ENCODE results near the gene KIF25. TPM values are rescaled to one million over a fixed set of nuclear protein-coding genes. Genes with fewer than 3 reads are reported as not detected.

Gene KIF25, protein sequence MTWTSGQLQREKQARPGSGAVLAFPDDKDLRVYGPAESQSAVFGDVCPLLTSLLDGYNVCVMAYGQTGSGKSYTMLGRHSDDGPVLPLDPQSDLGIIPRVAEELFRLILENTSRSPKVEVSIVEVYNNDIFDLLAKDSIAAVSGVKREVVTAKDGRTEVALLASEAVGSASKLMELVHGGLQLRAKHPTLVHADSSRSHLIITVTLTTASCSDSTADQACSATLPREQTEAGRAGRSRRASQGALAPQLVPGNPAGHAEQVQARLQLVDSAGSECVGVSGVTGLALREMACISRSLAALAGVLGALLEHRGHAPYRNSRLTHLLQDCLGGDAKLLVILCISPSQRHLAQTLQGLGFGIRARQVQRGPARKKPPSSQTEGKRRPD
- total RNA-seq = not detected in 2 replicates

GRCh38 chr6:167997642-167998041 lies at the start of gene KIF25:
Gene KIF25, plus strand, starts transcription at chr6:167997671. Its CDS starts 31,915 bp downstream, at chr6:168029586.

GRCh38 chr6:168078943-168079405 lies 81.5 kb downstream of the KIF25 start, which contains the start of gene FRMD1:
Gene FRMD1, minus strand, starts transcription at chr6:168079212. Its CDS starts 118 bp downstream, at chr6:168079094.

Other genes with a start within 250 kb of the KIF25 start
- gene AFDN, start 170.8 kb upstream of the KIF25 start, total RNA-seq = 175 and 177 TPM in 2 replicates
- not detected in 2 replicates for gene FRMD1, start 81.5 kb downstream of the KIF25 start, total RNA-seq